GM12878 (cell line): ENCODE data around the gene TUBA1B. TPM values are rescaled to one million over a fixed set of nuclear protein-coding genes. Genes with fewer than 3 reads are reported as not detected.

Experiments
- ATAC-seq: fragments of 200-7000 bp; cut with Tn5 transposase; 3 replicates; pipeline ENCODE4 v1.9.1; 2020; ENCODE audit warnings: mild to moderate bottlenecking, moderate library complexity
- BruUV-seq: library from RNA; stranded (reverse); fragments of 400-500 nt; replicated peaks from 2 replicates; lab custom pipeline; 2021; lab: Mats Ljungman, UMichigan
- CTCF ChIA-PET: fragments of 300-600 bp; sonication (Branson Sonifier 250); formaldehyde crosslinking; extraction: SDS; loops from one replicate; lab custom pipeline; 2021; ENCODE audit warnings: inconsistent platforms; lab: Yijun Ruan, JAX
- POLR2A ChIA-PET: fragments of 350-600 bp; formaldehyde crosslinking; extraction: SDS; loops from one replicate; lab custom pipeline; 2021; ENCODE audit warnings: inconsistent platforms; lab: Charles Lee
- RAD21 ChIA-PET: fragments of 300-600 bp; sonication (Branson Sonifier 250); formaldehyde crosslinking; loops from one replicate; lab custom pipeline; 2023; ENCODE audit warnings: antibody characterized with exemption; ENCODE audit not compliant: unreplicated experiment; lab: Charles Lee
- SMC1A ChIA-PET: fragments of 300-600 bp; sonication (Branson Sonifier 250); formaldehyde crosslinking; loops from one replicate; lab custom pipeline; 2023; ENCODE audit not compliant: unreplicated experiment, uncharacterized antibody; lab: Charles Lee
- DNase-seq: peaks from one replicate; pipeline ENCODE4 v3.0.0-alpha.2; 2011; ENCODE audit warnings: low read depth, low spot score
- FAIRE-seq: peaks from 3 replicates; lab custom pipeline; 2011; peaks lifted over from hg19 to GRCh38; lab: Jason Lieb, UNC
- H2AFZ ChIP-seq: 2 replicates; pipeline ENCODE4 v1.6.0; 2011; ENCODE audit warnings: low read depth, low read length, control low read depth; ENCODE audit not compliant: control insufficient read depth
- H3K27ac ChIP-seq: 2 replicates; pipeline ENCODE4 v1.5.1; 2011; ENCODE audit warnings: control low read depth; ENCODE audit not compliant: control insufficient read depth, insufficient read depth
- H3K27me3 ChIP-seq, 2 experiments: replicated peaks in 1 of 2; 2 replicates each; pipeline versions ENCODE4 v1.6.0 to v1.6.1; 2011; ENCODE audit warnings: low read length in 1 of 2; ENCODE audit not compliant: control insufficient read depth in 2 of 2, insufficient read depth in 2 of 2
- H3K36me3 ChIP-seq, 2 experiments: 2 replicates each; pipeline ENCODE4 v1.5.1; 2011; ENCODE audit warnings: low read length in 1 of 2; ENCODE audit not compliant: control insufficient read depth in 2 of 2, insufficient read depth in 2 of 2
- H3K4me1 ChIP-seq: 2 replicates; pipeline ENCODE4 v1.6.1; 2011; ENCODE audit warnings: mild to moderate bottlenecking, low read length, moderate library complexity, mixed read lengths; ENCODE audit not compliant: control insufficient read depth, insufficient read depth
- H3K4me2 ChIP-seq: 2 replicates; pipeline ENCODE4 v1.6.0; 2011; ENCODE audit warnings: control low read depth; ENCODE audit not compliant: control insufficient read depth, insufficient read depth
- H3K4me3 ChIP-seq: fragments of 200-600 bp; sonication (generic); 2 replicates; pipeline ENCODE4 v1.5.1; 2016
- H3K79me2 ChIP-seq: 2 replicates; pipeline ENCODE4 v1.6.0; 2011; ENCODE audit warnings: low read length; ENCODE audit not compliant: control insufficient read depth, insufficient read depth
- H3K9ac ChIP-seq: 2 replicates; pipeline ENCODE4 v1.8.0; 2011; ENCODE audit warnings: low read length, control low read depth, mixed read lengths; ENCODE audit not compliant: control insufficient read depth, insufficient read depth
- H3K9me3 ChIP-seq: replicated peaks from 3 replicates; pipeline ENCODE4 v1.5.1; 2011; ENCODE audit warnings: mild to moderate bottlenecking, low read length; ENCODE audit not compliant: control insufficient read depth, insufficient read depth
- H4K20me1 ChIP-seq: 2 replicates; pipeline ENCODE4 v1.6.0; 2011; ENCODE audit not compliant: control insufficient read depth, insufficient read depth
- BCL11A ChIP-seq: IDR thresholded peaks from 2 replicates; pipeline ENCODE4 v1.6.1; 2011; ENCODE audit warnings: low read depth, low read length
- BCL3 ChIP-seq: IDR thresholded peaks from 2 replicates; pipeline ENCODE4 v1.6.1; 2011; ENCODE audit warnings: borderline replicate concordance, low read depth, mild to moderate bottlenecking, moderate library complexity, low read length; ENCODE audit not compliant: insufficient read depth, poor library complexity, severe bottlenecking
- CTCF ChIP-seq, 3 experiments: IDR thresholded peaks in 2 of 3; conservative IDR thresholded peaks in 1 of 3; 2 replicates each; pipeline ENCODE4 v1.5.1; 2011; ENCODE audit warnings: low read depth in 3 of 3, low read length in 3 of 3, mild to moderate bottlenecking in 3 of 3, control low read depth in 2 of 3, moderate library complexity in 2 of 3, inconsistent platforms in 1 of 3, mixed read lengths in 1 of 3; ENCODE audit not compliant: control insufficient read depth in 2 of 3, insufficient read depth in 1 of 3; ENCODE audit errors: extremely low read depth in 1 of 3
- HDAC6 ChIP-seq: fragments of 200-600 bp; sonication (generic); IDR thresholded peaks from one replicate; pipeline ENCODE4 v1.8.0; 2017; ENCODE audit warnings: antibody characterized with exemption; ENCODE audit not compliant: unreplicated experiment
- HSF1 ChIP-seq: fragments of 150-350 bp; IDR thresholded peaks from 2 replicates; pipeline ENCODE4 v1.6.1; 2014; ENCODE audit warnings: mild to moderate bottlenecking, low read depth, low read length
- KAT2A ChIP-seq: conservative IDR thresholded peaks from 2 replicates; pipeline ENCODE4 v1.6.1; 2011; ENCODE audit warnings: low read depth, low read length; ENCODE audit not compliant: control insufficient read depth
- MAX ChIP-seq: IDR thresholded peaks from 2 replicates; pipeline ENCODE4 v1.6.1; 2012; ENCODE audit warnings: low read depth, low read length, improper control_type of control experiment
- PBX3 ChIP-seq: IDR thresholded peaks from 2 replicates; pipeline ENCODE4 v1.6.1; 2011; ENCODE audit warnings: mild to moderate bottlenecking, low read depth, low read length, moderate library complexity; ENCODE audit not compliant: insufficient replicate concordance
- RCOR1 ChIP-seq: conservative IDR thresholded peaks from 2 replicates; pipeline ENCODE4 v1.6.1; 2012; ENCODE audit warnings: low read depth, low read length, improper control_type of control experiment
- SMAD5 ChIP-seq: IDR thresholded peaks from 2 replicates; pipeline ENCODE4 v1.6.1; 2016; ENCODE audit warnings: antibody characterized with exemption, low read depth
- TARDBP ChIP-seq: IDR thresholded peaks from 2 replicates; pipeline ENCODE4 v1.6.1; 2016; ENCODE audit warnings: borderline replicate concordance
- ZBTB33 ChIP-seq: fragments of 450-650 bp; IDR thresholded peaks from 2 replicates; pipeline ENCODE4 v1.6.1; 2017; ENCODE audit warnings: mild to moderate bottlenecking
- whole genome bisulfite sequencing: methylation state at CpG from one replicate; pipeline ENCODE4 v1.1.6; 2016; ENCODE audit warnings: low lambda C conversion rate; ENCODE audit not compliant: insufficient replicate concordance, insufficient coverage; ENCODE audit errors: missing lambda C conversion rate; 5-methylcytosine and 5-hydroxymethylcytosine counted together
- in situ Hi-C: fragments of 300-500 bp; cut with MboI; formaldehyde crosslinking; loops from 9 replicates; pipeline ENCODE4 v1.14.3; 2018; ENCODE audit warnings: mixed read lengths
- intact Hi-C: fragments of 100-400 bp; cut with micrococcal nuclease; formaldehyde crosslinking; loops from one replicate; pipeline ENCODE4 v1.14.2; 2022; ENCODE audit not compliant: unreplicated experiment
- polyA plus RNA-seq, 11 experiments: library from polyadenylated mRNA; depleted of rRNA in 4 of 11; unstranded in 6 of 11; stranded (reverse) in 5 of 11; fragments of >200 nt; fragmentation: Nextera tagmentation in 4 of 11; fragmentation: Illumina TruSeq in 1 of 11; extraction: Ambion mirVana in 4 of 11; extraction: Trizol in 1 of 11; gene quantifications; 1 replicate in 1 of 11; 2 replicates in 10 of 11; pipeline versions ENCODE4 v1.2.1 to v1.2.3, GENCODE V29; 2011 to 2016; ENCODE audit warnings: inconsistent platforms in 2 of 11, missing spikeins in 2 of 11, low read depth in 1 of 11
- total RNA-seq, 4 experiments: library from RNA; depleted of rRNA in 3 of 4; stranded (reverse); fragments of >200 nt in 3 of 4; fragmentation: Illumina TruSeq in 1 of 4; extraction: Trizol in 1 of 4; gene quantifications; 2 replicates each; pipeline versions ENCODE4 v1.2.1 to v1.2.3, GENCODE V29; 2013 to 2021

The TUBA1B gene
- total and polyA plus RNA-seq, 10 of the 15 experiments (the other 5 are each of a cell fraction or from before 2014, with no cell fraction given), result 2,328 to 4,712 (median 3,552) TPM

DNA sequence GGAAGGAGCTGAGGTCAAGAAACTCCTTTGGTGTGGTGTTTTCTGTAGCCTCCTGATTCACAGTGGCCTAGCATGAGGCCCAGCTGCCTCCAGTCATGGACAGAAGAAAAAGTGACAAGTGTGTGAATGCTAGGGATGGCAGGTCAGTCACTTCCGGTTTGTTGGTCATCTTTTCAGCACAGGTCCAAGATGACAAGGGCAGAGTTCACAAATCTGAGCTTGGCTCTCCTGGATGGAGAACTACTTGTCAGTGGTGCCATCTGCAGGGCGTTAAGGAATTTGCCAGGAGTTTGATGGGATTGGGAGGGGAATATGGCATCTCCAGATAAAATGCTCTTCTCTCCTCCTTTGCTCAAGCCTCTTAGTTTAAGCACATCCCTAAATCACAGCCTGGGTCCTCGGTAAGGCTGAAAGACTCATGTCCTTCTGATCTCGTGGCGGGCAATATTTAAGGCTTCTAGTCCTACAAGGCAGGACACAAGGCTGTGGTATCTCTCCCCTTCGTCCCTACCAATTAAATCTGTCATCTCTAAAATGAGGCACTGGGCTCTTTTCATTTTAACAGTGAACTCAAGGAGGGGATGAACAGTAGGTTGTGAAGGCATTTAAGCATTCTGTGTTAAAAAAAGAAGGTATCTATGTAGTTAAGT is 10.0 kb downstream of the TUBA1B start:
- ChIA-PET POLR2A (interaction anchor here (0.7 to 1.2 kb wide), 2 partner anchors 15 to 91 kb away, joined by 3 read pairs; no protein-coding TSS in a partner anchor), CTCF (interaction anchor here (0.7 to 2.7 kb wide), 14 partner anchors 9 to 109 kb away, joined by 3 to 18 read pairs (median 3); partner anchors contain the start of genes LMBR1L and RHEBL1), SMC1A (interaction anchor here (1.0 to 2.5 kb wide), 2 partner anchors 11 to 33 kb away, joined by 6 to 8 read pairs; partner anchors contain the start of gene LMBR1L), RAD21 (interaction anchor here (0.7 to 1.0 kb wide), 5 partner anchors 23 to 124 kb away, joined by 3 to 7 read pairs (median 3); no protein-coding TSS in a partner anchor)
- Histone ChIP-seq H2AFZ (no peak overlapping the region), H4K20me1 (no peaks in the 10 kb centered on the region), H3K4me2 (no peak overlapping the region), H3K36me3 (no peaks in the 10 kb centered on the region), H3K27ac (no peak overlapping the region), H3K27me3 (no peaks in the 10 kb centered on the region), H3K9ac (no peak overlapping the region), H3K79me2 (no peaks in the 10 kb centered on the region), H3K4me3 (no peak overlapping the region), H3K9me3 (no peaks in the 10 kb centered on the region), H3K4me1 (no peaks in the 10 kb centered on the region)
- BruUV-seq, result no TSS peak
- ATAC-seq (peak; percentile 52), FAIRE-seq (no peak), DNase-seq (no peak)
- 32% methylated on average over 6 of the region's 6 CpGs for WGBS
- in situ Hi-C loops, result no loop called here
- intact Hi-C loops, result no loop called here
- TF ChIP-seq SMAD5 (no peak), CTCF (IDR thresholded peaks at IDR 0.05 in 2 of 3, conservative IDR thresholded peaks at IDR 0.05 in 1 of 3; ENCODE audit: control insufficient read depth in 2 of 3, extremely low read depth in 1 of 3, insufficient read depth in 1 of 3, low read depth in 3 of 3, low read length in 3 of 3) (peak; percentile 25 to 61 (median 36); a peak in 4 of 6 replicates), HDAC6 (no peak), TARDBP (no peak), BCL11A (no peak), RCOR1 (no peak), BCL3 (no peak), PBX3 (no peak), HSF1 (no peak), KAT2A (no peak), MAX (no peak), ZBTB33 (no peak)
